PC-9 (cell line): ENCODE results near the gene MBP.

ENCODE experiments used
- CTCF ChIP-seq: fragments of 200-600 bp; sonication (generic); conservative IDR thresholded peaks from 2 replicates; pipeline ENCODE4 v1.6.1; 2017; ENCODE audit warnings: mixed run types, antibody characterized with exemption, mild to moderate bottlenecking, moderate library complexity
- EZH2 ChIP-seq: fragments of 200-600 bp; sonication (generic); IDR thresholded peaks from 2 replicates; pipeline ENCODE4 v1.8.0; 2017; ENCODE audit warnings: antibody characterized with exemption, low read depth

- TF ChIP-seq CTCF (no peak), EZH2 (no peak)
Observed at GRCh38 chr18:77127769-77128671, 4.6 kb downstream of the MBP start.
